Measurements from ENCODE around the gene FCN2. TPM values are rescaled to one million over a fixed set of nuclear protein-coding genes. Genes with fewer than 3 reads are reported as not detected.

Gene FCN2
- total and polyA plus RNA-seq, 2 of the 13 experiments (the other 11 are each of a cell fraction or from before 2014, with no cell fraction given) = not detected

- ATAC-seq (no peak), DNase-seq (ENCODE audit: low spot score) (no peak), FAIRE-seq (no peak)
- Histone ChIP-seq H3K4me3 (replicated peaks in 1 of 3; ENCODE audit: insufficient read depth in 1 of 3, low read depth in 2 of 3, low read length in 3 of 3) (no peak overlapping the region), H3K79me2 (ENCODE audit: insufficient read depth, low read length) (no peaks in the 10 kb centered on the region), H3K27ac (ENCODE audit: extremely low read length, insufficient read depth, low read length) (no peak overlapping the region), H3K27me3 (ENCODE audit: control insufficient read depth in 1 of 2, insufficient read depth in 2 of 2, low read length in 2 of 2) (peaks cover 7 to 80% of the 10 kb centered on the region in 2 experiments; a peak in 4 of 5 replicates), H3K9ac (ENCODE audit: insufficient read depth, low read depth, low read length) (no peak overlapping the region), H3K4me1 (ENCODE audit: insufficient read depth, low read length) (no peaks in the 10 kb centered on the region), H4K20me1 (ENCODE audit: insufficient read depth, low read length) (no peaks in the 10 kb centered on the region), H3K4me2 (ENCODE audit: low read depth, low read length) (no peak overlapping the region), H2AFZ (ENCODE audit: low read length) (no peak overlapping the region), H3K9me3 (ENCODE audit: low read length) (no peaks in the 10 kb centered on the region), H3K36me3 (replicated peaks in 1 of 2; ENCODE audit: control insufficient read depth in 1 of 2, insufficient read depth in 2 of 2, low read length in 2 of 2) (no peaks in the 10 kb centered on the region)
- BruUV-seq (replicated peaks) = no TSS peak
- CTCF ChIA-PET (ENCODE audit: low intra/inter-chr PET ratio, low total read pairs) = no interaction called here
- in situ Hi-C loops (cut with HindIII; ENCODE audit: extremely low pct_ligation_motif_present, low pct_unique_long_range_greater_than_20kb) = no loop called here
- POLR2A ChIA-PET = no interaction called here
- intact Hi-C loops (cut with micrococcal nuclease; ENCODE audit: unreplicated experiment) = no loop called here
- TF ChIP-seq ZNF788 (CRISPR knock-in tag; IDR thresholded peaks at IDR 0.05; ENCODE audit: borderline replicate concordance) (no peak), RERE (CRISPR knock-in tag; IDR thresholded peaks at IDR 0.05; ENCODE audit: low read depth) (no peak), ZGPAT (CRISPR knock-in tag; IDR thresholded peaks at IDR 0.05) (no peak), ZNF572 (CRISPR knock-in tag; IDR thresholded peaks at IDR 0.05) (no peak), SNAI1 (CRISPR knock-in tag; IDR thresholded peaks at IDR 0.05; ENCODE audit: borderline replicate concordance) (no peak), DPF2 (CRISPR knock-in tag; IDR thresholded peaks at IDR 0.05; ENCODE audit: borderline replicate concordance, low read depth) (no peak)
- WGBS (ENCODE audit: low lambda C conversion rate) = 60% methylated on average over 7 of the region's 22 CpGs
These were observed 38.3 kb upstream of the FCN2 start for GRCh38 chr9:134842321-134842720.

All from HepG2 (cell line).